GM23338 (cell line): ENCODE data around the gene ZNF821.

Source experiments
- EZH2 ChIP-seq: fragments of 200-600 bp; sonication (generic); IDR thresholded peaks from one replicate; pipeline ENCODE4 v1.8.0; 2017; ENCODE audit warnings: antibody characterized with exemption, mild to moderate bottlenecking, low read depth; ENCODE audit not compliant: unreplicated experiment
- EZH2phosphoT487 ChIP-seq: fragments of 200-600 bp; sonication (generic); IDR thresholded peaks from one replicate; pipeline ENCODE4 v1.8.1; 2018; ENCODE audit warnings: antibody characterized with exemption; ENCODE audit not compliant: unreplicated experiment
- JUNB ChIP-seq: IDR thresholded peaks from one replicate; pipeline ENCODE4 v1.6.1; 2016; ENCODE audit warnings: antibody characterized with exemption; ENCODE audit not compliant: unreplicated experiment
- POLR2AphosphoS5 ChIP-seq: IDR thresholded peaks from 2 replicates; pipeline ENCODE4 v1.6.1; 2016; ENCODE audit warnings: antibody characterized with exemption, low read depth
- TF ChIP-seq, protein P1 (sequence below), 2 experiments: fragments of 200-600 bp in 1 of 2; sonication (generic) in 1 of 2; conservative IDR thresholded peaks; 2 replicates each; pipeline versions ENCODE4 v1.5.1 to v1.6.1; 2016 to 2017; ENCODE audit warnings: antibody characterized with exemption in 2 of 2, low read depth in 2 of 2, mild to moderate bottlenecking in 2 of 2, moderate library complexity in 1 of 2
- TF ChIP-seq, protein P2 (sequence below): fragments of 250-450 bp; sonication (Bioruptor Pico); IDR thresholded peaks from 2 replicates; pipeline ENCODE4 v1.5.0; 2020; ENCODE audit warnings: mild to moderate bottlenecking, moderate library complexity

DNA sequence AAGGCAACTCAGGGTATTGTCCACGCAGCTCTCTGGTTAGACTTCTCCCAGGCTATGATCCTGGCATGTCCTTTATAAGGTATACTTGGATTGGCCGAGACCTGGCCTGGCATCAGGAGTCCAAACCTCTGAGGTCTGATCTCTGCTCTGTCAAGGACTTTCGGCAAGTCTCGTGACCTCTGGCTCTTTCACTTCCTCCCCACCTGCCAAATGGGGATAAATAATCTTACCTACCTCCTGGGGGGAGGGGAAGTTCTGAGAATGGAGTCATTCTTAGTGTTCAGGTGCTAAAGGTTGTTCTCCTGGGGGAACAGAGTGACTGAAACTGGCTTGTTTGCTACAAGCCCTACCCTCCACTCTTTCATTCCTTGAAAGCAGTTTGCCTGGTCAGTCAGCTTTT, 30.6 kb downstream of the ZNF821 start:
- TF ChIP-seq, protein P1, sequence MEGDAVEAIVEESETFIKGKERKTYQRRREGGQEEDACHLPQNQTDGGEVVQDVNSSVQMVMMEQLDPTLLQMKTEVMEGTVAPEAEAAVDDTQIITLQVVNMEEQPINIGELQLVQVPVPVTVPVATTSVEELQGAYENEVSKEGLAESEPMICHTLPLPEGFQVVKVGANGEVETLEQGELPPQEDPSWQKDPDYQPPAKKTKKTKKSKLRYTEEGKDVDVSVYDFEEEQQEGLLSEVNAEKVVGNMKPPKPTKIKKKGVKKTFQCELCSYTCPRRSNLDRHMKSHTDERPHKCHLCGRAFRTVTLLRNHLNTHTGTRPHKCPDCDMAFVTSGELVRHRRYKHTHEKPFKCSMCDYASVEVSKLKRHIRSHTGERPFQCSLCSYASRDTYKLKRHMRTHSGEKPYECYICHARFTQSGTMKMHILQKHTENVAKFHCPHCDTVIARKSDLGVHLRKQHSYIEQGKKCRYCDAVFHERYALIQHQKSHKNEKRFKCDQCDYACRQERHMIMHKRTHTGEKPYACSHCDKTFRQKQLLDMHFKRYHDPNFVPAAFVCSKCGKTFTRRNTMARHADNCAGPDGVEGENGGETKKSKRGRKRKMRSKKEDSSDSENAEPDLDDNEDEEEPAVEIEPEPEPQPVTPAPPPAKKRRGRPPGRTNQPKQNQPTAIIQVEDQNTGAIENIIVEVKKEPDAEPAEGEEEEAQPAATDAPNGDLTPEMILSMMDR (conservative IDR thresholded peaks at IDR 0.05; ENCODE audit: low read depth in 2 of 2): no peak
- TF ChIP-seq JUNB (no peak), EZH2 (no peak), EZH2phosphoT487 (no peak), POLR2AphosphoS5 (no peak)
- TF ChIP-seq, protein P2, sequence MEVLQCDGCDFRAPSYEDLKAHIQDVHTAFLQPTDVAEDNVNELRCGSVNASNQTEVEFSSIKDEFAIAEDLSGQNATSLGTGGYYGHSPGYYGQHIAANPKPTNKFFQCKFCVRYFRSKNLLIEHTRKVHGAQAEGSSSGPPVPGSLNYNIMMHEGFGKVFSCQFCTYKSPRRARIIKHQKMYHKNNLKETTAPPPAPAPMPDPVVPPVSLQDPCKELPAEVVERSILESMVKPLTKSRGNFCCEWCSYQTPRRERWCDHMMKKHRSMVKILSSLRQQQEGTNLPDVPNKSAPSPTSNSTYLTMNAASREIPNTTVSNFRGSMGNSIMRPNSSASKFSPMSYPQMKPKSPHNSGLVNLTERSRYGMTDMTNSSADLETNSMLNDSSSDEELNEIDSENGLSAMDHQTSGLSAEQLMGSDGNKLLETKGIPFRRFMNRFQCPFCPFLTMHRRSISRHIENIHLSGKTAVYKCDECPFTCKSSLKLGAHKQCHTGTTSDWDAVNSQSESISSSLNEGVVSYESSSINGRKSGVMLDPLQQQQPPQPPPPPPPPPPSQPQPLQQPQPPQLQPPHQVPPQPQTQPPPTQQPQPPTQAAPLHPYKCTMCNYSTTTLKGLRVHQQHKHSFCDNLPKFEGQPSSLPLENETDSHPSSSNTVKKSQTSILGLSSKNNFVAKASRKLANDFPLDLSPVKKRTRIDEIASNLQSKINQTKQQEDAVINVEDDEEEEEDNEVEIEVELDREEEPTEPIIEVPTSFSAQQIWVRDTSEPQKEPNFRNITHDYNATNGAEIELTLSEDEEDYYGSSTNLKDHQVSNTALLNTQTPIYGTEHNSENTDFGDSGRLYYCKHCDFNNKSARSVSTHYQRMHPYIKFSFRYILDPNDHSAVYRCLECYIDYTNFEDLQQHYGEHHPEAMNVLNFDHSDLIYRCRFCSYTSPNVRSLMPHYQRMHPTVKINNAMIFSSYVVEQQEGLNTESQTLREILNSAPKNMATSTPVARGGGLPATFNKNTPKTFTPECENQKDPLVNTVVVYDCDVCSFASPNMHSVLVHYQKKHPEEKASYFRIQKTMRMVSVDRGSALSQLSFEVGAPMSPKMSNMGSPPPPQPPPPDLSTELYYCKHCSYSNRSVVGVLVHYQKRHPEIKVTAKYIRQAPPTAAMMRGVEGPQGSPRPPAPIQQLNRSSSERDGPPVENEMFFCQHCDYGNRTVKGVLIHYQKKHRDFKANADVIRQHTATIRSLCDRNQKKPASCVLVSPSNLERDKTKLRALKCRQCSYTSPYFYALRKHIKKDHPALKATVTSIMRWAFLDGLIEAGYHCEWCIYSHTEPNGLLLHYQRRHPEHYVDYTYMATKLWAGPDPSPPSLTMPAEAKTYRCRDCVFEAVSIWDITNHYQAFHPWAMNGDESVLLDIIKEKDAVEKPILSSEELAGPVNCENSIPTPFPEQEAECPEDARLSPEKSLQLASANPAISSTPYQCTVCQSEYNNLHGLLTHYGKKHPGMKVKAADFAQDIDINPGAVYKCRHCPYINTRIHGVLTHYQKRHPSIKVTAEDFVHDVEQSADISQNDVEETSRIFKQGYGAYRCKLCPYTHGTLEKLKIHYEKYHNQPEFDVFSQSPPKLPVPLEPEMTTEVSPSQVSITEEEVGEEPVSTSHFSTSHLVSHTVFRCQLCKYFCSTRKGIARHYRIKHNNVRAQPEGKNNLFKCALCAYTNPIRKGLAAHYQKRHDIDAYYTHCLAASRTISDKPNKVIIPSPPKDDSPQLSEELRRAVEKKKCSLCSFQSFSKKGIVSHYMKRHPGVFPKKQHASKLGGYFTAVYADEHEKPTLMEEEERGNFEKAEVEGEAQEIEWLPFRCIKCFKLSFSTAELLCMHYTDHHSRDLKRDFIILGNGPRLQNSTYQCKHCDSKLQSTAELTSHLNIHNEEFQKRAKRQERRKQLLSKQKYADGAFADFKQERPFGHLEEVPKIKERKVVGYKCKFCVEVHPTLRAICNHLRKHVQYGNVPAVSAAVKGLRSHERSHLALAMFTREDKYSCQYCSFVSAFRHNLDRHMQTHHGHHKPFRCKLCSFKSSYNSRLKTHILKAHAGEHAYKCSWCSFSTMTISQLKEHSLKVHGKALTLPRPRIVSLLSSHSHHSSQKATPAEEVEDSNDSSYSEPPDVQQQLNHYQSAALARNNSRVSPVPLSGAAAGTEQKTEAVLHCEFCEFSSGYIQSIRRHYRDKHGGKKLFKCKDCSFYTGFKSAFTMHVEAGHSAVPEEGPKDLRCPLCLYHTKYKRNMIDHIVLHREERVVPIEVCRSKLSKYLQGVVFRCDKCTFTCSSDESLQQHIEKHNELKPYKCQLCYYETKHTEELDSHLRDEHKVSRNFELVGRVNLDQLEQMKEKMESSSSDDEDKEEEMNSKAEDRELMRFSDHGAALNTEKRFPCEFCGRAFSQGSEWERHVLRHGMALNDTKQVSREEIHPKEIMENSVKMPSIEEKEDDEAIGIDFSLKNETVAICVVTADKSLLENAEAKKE: no peak
